HG03571 (cell line): ENCODE measurements around the gene SLC25A18.
"Not testable (repeated sequence)": the region's sequence is repeated elsewhere in the genome, so short reads cannot be mapped to it uniquely, and the experiment has no call there.

Experiments used
- ATAC-seq: cut with Tn5 transposase; IDR thresholded peaks from one replicate; pipeline ENCODE4 v1.9.1; 2021; ENCODE audit not compliant: unreplicated experiment

SLC25A18 gene, protein sequence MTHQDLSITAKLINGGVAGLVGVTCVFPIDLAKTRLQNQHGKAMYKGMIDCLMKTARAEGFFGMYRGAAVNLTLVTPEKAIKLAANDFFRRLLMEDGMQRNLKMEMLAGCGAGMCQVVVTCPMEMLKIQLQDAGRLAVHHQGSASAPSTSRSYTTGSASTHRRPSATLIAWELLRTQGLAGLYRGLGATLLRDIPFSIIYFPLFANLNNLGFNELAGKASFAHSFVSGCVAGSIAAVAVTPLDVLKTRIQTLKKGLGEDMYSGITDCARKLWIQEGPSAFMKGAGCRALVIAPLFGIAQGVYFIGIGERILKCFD

DNA sequence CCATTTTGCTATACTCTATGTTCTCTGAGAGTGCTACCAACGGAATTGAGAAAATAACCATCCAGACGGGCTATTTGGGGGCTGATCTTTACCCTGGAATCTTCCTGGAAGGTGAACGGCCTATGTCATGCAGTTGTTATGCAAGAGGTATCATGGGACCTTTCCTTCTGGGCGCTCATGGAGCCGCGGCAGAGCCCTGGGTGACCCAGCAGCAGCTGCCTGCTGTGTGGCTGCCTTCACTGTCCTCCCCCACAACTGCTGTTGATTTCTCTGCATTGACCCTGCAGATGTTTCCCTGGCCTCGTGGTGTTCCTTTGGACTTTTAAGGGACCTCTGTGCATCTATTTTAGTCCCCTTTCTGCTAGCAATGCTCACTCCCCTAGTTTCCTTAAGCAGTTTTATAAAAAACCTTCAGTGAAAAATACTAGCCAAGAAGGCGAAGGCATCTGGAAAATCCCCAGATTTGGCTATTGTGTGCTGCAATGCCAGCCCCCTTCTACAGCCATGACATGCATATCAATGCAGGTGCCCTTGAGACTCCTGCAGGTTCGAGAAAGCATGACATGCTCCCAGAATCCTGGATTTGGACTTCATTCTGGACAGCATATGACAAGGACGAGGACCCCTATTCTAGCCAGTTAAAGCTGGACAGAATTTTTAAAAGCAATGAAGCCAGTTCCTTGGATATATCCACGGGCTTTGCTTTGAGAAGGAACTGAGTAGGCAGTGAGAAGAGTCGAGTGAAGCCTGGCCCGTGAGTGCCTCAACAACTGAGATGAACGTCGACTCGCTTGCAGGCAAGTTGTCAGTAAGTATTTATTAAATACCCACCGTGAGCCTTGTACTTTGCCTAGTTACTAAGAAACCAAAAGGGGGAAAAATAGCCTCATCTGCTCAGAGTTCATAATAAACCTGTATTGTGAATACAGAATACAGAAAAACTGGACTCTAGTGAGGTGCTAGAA is at the start of gene SLC25A18:
TSS of gene SLC25A18 (plus strand) at position 593 of the 965 bp plus-strand sequence. CDS start 16,447 bp downstream, outside the sequence.
- ATAC-seq = no peak

DNA sequence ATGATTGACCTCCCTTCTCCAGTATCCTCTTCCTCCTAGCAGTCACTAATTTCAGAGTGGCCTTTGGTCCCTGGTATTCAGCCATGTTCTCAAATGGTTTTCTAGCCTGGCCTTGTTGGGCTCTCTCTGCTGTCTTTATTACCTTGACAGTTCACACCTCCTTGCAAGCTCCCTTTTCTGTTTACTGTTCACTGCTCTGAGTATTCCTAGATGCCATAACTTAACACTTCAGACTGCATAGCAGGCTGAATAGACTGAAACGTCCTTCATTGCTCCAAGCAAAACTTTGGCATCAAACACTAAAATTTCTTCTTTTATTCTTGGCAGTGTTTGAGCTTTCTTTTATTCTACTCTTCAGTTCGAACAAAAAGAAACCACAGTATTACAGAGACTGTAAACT is 49.7 kb upstream of the SLC25A18 start:
- no peak for ATAC-seq

DNA sequence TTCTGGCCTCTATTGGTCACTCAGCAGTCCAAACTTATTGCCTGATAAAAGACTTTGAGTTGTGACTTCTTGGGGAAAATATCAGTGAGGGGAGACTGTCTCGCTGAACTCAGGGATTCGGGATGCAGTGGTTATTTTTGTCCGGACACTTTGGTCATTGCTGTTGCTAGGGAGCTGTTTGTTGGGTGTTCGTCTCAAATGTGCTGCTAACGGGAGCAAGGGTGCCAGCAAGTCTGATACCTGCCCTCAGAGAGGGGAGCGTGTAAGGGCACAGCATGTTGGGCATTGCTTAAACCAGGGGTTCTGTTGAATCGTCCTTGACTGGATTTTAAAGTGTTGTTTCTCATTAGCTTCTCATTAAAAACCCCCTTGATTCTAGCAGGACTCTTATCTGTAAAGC is 49.2 kb upstream of the SLC25A18 start:
- no peak for ATAC-seq

DNA sequence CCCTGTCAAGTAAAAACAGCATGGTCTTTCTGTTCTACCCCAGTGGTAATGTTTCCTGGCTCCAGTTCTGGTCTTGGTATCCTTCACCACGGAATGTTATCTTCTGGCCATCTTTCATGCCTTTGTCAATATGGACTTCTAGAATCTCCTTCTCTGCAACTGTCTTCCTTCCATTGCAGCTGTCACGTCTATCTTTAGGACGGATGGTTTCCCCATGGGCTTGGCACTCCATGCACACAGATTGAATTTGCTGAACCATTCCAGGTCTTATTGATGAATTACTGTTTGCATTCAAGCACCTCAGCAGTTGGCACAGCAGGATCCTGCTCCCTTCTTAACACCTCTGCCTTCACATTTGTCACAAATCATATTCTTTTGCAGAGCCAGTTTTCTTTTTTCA is 44.9 kb upstream of the SLC25A18 start:
- no peak for ATAC-seq

- not testable (repeated sequence) for ATAC-seq
Observed at GRCh38 chr22:17521971-17522370, 41.3 kb upstream of the SLC25A18 start.

DNA sequence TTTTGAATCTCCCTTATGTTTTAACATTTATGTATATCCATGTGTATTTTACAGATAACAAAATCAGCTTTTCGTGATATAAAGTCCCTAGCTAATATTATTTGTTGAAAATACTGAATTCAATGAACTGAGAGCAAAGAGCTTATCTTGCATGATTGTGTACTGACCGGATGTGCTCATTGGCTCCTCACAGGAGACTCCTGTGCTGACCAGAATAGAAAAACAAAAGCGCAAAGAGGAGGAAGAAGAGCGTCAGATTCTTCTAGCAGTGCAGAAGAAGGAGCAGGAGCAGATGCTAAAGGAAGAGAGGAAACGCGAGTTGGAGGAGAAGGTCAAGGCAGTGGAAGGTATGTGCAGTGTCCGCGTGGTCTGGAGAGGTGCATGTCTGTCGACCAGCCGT is 39.4 kb upstream of the SLC25A18 start:
- no peak for ATAC-seq

DNA sequence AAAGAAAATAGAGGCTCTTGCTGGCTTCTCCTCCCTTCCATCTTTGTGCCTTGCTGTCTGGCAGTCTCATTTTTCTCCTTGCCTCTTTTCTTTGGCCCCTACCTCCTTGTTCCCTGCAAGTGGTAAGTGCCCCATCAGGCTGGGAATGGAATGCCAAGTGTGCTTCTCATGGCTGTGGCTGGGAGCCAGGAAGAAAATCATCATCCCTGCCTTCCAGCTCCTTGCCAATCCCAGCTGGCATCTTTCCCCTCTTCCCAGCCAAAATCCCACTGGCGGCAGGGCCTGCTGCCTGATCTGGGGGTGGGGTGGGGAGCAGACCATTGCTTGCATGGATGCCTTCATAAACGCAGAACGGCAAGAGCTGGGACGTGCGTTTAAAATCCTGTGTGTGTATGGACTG is 27.0 kb upstream of the SLC25A18 start:
- ATAC-seq = no peak

DNA sequence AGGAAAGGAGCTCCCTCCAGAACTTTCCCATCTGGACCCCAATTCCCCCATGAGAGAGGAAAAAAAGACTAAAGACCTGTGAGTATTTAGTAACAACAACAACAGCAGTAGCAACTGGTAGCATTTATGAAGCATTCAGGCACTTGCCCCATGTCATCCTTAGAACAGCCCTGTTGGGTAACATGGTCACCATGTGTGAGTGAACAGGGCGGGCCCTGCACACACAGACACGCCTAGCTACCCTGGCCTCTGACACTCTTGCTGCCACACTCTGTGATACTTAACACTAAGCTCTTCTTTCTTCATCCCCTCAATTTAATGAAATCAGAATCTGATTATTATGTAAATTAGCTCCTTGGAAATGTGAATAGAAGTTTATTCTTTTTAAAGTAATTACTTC is 26.1 kb upstream of the SLC25A18 start:
- no peak for ATAC-seq

- ATAC-seq = no peak
Observed at GRCh38 chr22:17540481-17540880, 22.8 kb upstream of the SLC25A18 start.

DNA sequence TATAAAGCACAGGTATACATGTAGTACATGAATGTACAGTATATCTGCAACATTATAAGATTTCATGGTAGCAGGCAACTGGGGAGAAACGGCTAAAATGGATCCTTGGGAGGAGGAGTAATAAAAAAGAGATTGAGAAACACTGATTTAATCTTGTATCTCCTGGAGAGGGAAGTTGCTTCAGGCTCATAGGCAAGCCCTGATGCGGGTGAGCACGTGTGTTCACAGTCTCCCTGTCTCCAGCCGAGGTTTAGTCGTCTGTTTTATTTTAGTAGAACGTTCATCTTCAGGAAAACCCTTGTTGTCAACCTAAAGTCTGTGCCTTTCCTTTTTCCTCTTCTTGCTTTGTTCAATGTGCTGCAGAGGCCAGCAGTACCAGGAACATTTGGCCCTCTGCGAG is 21.8 kb upstream of the SLC25A18 start:
- ATAC-seq = no peak

GRCh38 chr22:17542452-17542851 is 20.8 kb upstream of the SLC25A18 start:
- ATAC-seq = no peak

- no peak for ATAC-seq
Observed at GRCh38 chr22:17548010-17548755, 15.1 kb upstream of the SLC25A18 start.

GRCh38 chr22:17548756-17549035 is 14.6 kb upstream of the SLC25A18 start:
- ATAC-seq = no peak

- ATAC-seq = no peak
Observed at GRCh38 chr22:17549183-17549582, 14.1 kb upstream of the SLC25A18 start.

- ATAC-seq = no peak
Observed at GRCh38 chr22:17549655-17550054, 13.6 kb upstream of the SLC25A18 start.

- ATAC-seq = no peak
Observed at GRCh38 chr22:17552737-17553136, 10.6 kb upstream of the SLC25A18 start.

DNA sequence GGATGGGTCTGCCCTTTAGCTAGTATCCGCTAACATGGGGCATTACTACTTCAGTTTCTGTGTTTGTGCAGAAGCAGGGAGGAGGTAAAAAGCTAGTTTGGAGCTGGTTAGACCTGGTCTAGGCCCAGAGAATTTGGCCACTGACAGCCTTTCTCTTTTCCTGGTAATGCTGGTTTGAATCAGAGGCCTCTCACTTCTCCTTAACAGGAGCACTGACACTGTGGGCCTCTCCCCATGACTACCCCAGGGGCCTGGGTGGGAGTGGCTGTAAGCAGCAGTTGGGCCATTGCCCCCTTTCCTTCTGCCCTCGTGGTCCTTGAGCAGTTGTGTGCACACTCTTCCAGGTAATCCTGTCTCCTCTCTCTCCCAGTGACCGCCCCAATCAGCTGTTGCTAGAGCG is 8.5 kb upstream of the SLC25A18 start:
- no peak for ATAC-seq

DNA sequence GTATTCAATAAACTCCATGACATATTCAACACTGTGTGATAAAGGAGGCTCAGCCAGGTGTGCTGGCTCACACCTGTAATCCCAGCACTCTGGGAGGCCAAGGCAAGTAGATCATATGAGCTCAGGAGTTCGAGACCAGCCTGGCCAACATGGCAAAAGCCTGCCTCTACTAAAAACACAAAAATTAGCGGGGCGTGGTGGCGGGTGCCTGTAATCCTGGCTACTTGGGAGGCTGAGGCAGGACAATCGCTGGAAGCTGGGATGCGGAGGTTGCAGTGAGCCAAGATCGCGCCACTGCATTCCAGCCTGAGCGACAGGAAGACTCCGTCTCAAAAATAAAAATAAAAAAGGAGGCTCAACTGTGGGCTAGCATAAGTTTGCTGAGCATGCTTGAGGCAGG is 4.1 kb upstream of the SLC25A18 start:
- ATAC-seq = no peak

GRCh38 chr22:17563936-17564391 is 666 bp downstream of the SLC25A18 start:
- ATAC-seq = no peak

GRCh38 chr22:17566016-17566687 is 2.9 kb downstream of the SLC25A18 start:
- ATAC-seq = not testable (repeated sequence)

DNA sequence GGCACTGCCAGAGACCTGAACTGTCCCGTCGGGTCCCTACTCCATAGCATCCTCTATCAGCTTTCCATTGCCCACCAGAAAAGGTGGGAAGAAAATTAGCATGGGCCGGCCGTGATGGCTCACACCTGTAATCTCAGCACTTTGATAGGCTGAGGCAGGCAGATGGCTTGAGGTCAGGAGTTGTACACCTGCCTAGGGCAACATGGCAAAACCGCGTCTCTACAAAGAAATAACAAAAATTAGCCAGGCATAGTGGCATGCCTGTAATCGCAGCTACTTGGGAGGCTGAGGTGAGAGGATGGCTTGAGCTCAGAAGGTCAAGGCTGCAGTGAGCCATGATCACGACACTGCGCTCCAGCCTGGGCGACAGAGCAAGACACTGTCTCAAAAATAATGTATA is 3.5 kb downstream of the SLC25A18 start:
- no peak for ATAC-seq
